Lung (tissue), 12 donors: ENCODE results near the gene KCNK13. TPM values are rescaled to one million over a fixed set of nuclear protein-coding genes. Genes with fewer than 3 reads are reported as not detected.

Experiments
- ATAC-seq: fragments of 200-7000 bp; cut with Tn5 transposase; one replicate; pipeline ENCODE4 v1.9.1; 2020; ENCODE audit warnings: moderate number of reproducible peaks; ENCODE audit not compliant: insufficient read depth, low FRiP score
- DNase-seq, 3 donors: peaks; one replicate each; pipeline ENCODE4 v3.0.0-alpha.2; 2013 to 2017
- H3K27ac ChIP-seq, 2 donors: one replicate each; pipeline ENCODE4 v1.5.1; 2013; ENCODE audit warnings: mild to moderate bottlenecking in 2 of 2, moderate library complexity in 2 of 2, control low read depth in 1 of 2, inconsistent platforms in 1 of 2, low read depth in 1 of 2, low read length in 1 of 2
- H3K27me3 ChIP-seq, 3 donors: one replicate each; pipeline ENCODE4 v1.5.1; 2013; ENCODE audit warnings: low read length in 2 of 3; ENCODE audit not compliant: control insufficient read depth in 3 of 3, insufficient read depth in 3 of 3
- H3K36me3 ChIP-seq, 4 donors: one replicate each; pipeline ENCODE4 v1.5.1; 2013; ENCODE audit warnings: low read length in 4 of 4, mild to moderate bottlenecking in 1 of 4, moderate library complexity in 1 of 4; ENCODE audit not compliant: control insufficient read depth in 4 of 4, insufficient read depth in 4 of 4
- H3K4me1 ChIP-seq, 5 donors: one replicate each; pipeline ENCODE4 v1.5.1; 2013; ENCODE audit warnings: low read length in 5 of 5, mild to moderate bottlenecking in 2 of 5, moderate library complexity in 1 of 5; ENCODE audit not compliant: control insufficient read depth in 5 of 5, insufficient read depth in 5 of 5
- H3K4me3 ChIP-seq: one replicate; pipeline ENCODE4 v1.5.1; 2013; ENCODE audit warnings: mild to moderate bottlenecking, control low read depth, moderate library complexity
- H3K9ac ChIP-seq, 2 donors: one replicate each; pipeline ENCODE4 v1.5.1; 2013; ENCODE audit warnings: low read length in 2 of 2, control low read depth in 1 of 2; ENCODE audit not compliant: insufficient read depth in 1 of 2
- H3K9me3 ChIP-seq, 4 donors: one replicate each; pipeline ENCODE4 v1.5.1; 2013; ENCODE audit warnings: low read length in 3 of 4, mild to moderate bottlenecking in 1 of 4, moderate library complexity in 1 of 4; ENCODE audit not compliant: control insufficient read depth in 4 of 4, insufficient read depth in 3 of 4
- WGBS, 2 donors: extraction: QIAGEN DNeasy Blood & Tissue Kit; methylation state at CpG; one replicate each; pipeline ENCODE4 v1.1.7; 2013; 5-methylcytosine and 5-hydroxymethylcytosine counted together
- polyA plus RNA-seq, 2 donors: library from polyadenylated mRNA; stranded (reverse); fragments of 200-250 nt; gene quantifications; one replicate each; pipeline ENCODE4 v1.2.1, GENCODE V29; 2013
- total RNA-seq, 2 donors: library from RNA; depleted of rRNA in 1 of 2; stranded (reverse); fragments of >200 nt in 1 of 2; gene quantifications; one replicate each; pipeline ENCODE4 v1.2.1, GENCODE V29; 2014 to 2021
- TF ChIP-seq, protein P1 (sequence below): IDR thresholded peaks from 2 replicates; pipeline ENCODE4 v1.5.1; 2012; ENCODE audit warnings: mild to moderate bottlenecking; ENCODE audit errors: control extremely low read depth, extremely low read depth
- donor health status: control.
- donor health status: control.
- donor health status: Bipolar disorder and iron deficiency.
- donor health status: healthy.
- donor health status: DM: yes; HTN: yes; CAD: no.

KCNK13 gene
- total and polyA plus RNA-seq, 4 donors: 0.34 to 1.4 (median 0.57) TPM

DNA sequence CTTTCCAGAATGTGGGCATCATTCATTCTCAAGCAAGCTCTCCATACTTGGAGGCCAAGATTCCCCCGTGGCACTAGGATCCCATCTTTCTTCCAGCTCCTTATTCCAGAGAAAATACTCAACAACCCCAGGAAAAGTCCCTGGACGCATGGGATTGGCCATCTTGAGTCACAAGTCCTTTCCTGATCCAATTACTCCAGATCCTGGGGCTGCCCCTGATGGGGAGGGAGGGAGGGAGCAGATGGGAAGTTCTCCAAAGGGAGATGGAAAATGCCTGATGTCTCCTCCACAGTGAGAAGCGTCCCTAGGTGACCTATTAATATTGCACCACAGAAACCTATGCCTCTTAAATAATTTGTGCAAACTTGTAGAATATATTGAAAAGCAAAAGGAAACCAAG is 12.4 kb upstream of the KCNK13 start:
- ATAC-seq (no peak), DNase-seq (no peak)
- TF ChIP-seq, protein P1, sequence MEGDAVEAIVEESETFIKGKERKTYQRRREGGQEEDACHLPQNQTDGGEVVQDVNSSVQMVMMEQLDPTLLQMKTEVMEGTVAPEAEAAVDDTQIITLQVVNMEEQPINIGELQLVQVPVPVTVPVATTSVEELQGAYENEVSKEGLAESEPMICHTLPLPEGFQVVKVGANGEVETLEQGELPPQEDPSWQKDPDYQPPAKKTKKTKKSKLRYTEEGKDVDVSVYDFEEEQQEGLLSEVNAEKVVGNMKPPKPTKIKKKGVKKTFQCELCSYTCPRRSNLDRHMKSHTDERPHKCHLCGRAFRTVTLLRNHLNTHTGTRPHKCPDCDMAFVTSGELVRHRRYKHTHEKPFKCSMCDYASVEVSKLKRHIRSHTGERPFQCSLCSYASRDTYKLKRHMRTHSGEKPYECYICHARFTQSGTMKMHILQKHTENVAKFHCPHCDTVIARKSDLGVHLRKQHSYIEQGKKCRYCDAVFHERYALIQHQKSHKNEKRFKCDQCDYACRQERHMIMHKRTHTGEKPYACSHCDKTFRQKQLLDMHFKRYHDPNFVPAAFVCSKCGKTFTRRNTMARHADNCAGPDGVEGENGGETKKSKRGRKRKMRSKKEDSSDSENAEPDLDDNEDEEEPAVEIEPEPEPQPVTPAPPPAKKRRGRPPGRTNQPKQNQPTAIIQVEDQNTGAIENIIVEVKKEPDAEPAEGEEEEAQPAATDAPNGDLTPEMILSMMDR: no peak
- H3K27ac ChIP-seq: no peak overlapping the region
- H3K9ac ChIP-seq: no peak overlapping the region
- H3K9me3 ChIP-seq: peaks cover 0 to 1% (median 0%) of the 10 kb centered on the region in 4 donors
- H3K36me3 ChIP-seq: no peaks in the 10 kb centered on the region
- peaks cover 0 to 27% (median 3%) of the 10 kb centered on the region in 3 donors for H3K27me3 ChIP-seq
- no peaks in the 10 kb centered on the region for H3K4me1 ChIP-seq
- WGBS, 2 donors: 77 to 90% methylated on average over 3 of the region's 3 CpGs
- H3K4me3 ChIP-seq: no peak overlapping the region

DNA sequence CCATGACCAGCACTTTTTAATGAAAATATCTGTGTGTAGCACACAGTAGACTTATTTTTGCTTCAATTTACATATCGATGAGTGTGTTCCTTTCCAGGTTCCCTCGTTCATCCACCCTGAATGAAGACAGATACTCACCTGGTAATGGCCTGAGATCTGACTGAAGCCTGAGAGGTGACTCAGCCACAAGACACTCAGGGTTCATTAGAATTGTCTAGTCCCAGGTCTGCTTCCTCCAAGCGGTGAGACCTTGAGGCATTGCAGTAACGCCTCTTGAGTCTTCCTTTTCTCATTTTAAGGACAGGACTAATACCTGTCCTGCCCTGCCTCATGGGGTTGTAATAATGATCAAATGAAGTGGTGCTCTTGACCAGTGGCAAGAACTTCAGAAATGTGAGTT is 11.5 kb upstream of the KCNK13 start:
- Histone ChIP-seq H3K27ac (no peak overlapping the region), H3K9me3 (peaks cover 0 to 1% (median 0%) of the 10 kb centered on the region in 4 donors), H3K4me3 (no peak overlapping the region), H3K9ac (no peak overlapping the region), H3K4me1 (no peaks in the 10 kb centered on the region), H3K36me3 (no peaks in the 10 kb centered on the region), H3K27me3 (peaks cover 0 to 35% (median 6%) of the 10 kb centered on the region in 3 donors)
- WGBS, 2 donors: 94 to 96% methylated on average over 4 of the region's 4 CpGs
- TF ChIP-seq, protein P1: no peak
- no peak for ATAC-seq
- no peak for DNase-seq

DNA sequence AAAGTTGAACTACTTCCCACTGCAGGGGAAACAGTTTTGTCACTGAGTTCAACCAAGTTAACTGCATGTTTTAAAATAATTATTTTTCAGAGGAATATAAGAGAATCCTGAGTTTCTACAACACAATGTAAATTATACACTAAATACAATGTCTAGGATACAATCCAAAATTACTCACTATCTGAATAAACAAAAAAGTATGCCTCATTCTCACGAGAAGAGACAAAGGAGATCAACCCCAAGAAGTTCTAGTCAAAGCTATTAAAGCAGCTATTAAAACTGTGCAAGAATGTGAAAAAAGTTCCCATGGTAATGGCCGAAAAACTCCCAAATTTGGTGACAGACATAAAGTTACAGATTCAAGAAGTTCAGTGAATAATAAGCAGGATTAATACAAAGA is 8.8 kb upstream of the KCNK13 start:
- no peak for ATAC-seq
- H3K27ac ChIP-seq: no peak overlapping the region
- TF ChIP-seq, protein P1: no peak
- no peaks in the 10 kb centered on the region for H3K9me3 ChIP-seq
- H3K4me3 ChIP-seq: no peak overlapping the region
- no peak for DNase-seq
- peaks cover 4 to 55% (median 15%) of the 10 kb centered on the region in 3 donors for H3K27me3 ChIP-seq
- 70 to 74% methylated on average over 2 of the region's 2 CpGs for WGBS, 2 donors
- no peak overlapping the region for H3K9ac ChIP-seq
- H3K36me3 ChIP-seq: no peaks in the 10 kb centered on the region
- H3K4me1 ChIP-seq: no peaks in the 10 kb centered on the region

DNA sequence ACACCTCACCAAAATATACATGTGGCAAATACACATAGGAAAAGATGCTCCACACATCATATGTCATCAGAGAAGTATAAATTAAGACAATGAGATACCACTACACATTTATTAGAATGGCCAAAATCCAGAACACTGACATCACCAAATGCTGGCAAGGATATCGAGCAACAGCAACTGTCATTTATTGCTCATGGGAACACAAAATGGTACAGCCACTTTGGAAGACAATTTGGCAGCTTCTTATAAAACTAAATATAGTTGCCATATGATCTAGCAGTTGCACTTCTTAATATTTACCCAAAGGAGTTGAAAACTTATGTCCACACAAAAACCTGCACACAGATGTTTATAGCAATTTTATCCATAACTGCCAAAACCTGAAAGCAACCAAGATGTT is 7.0 kb upstream of the KCNK13 start:
- DNase-seq: no peak
- 85 to 94% methylated on average over 1 of the region's 1 CpG for WGBS, 2 donors
- TF ChIP-seq, protein P1: no peak
- no peaks in the 10 kb centered on the region for H3K9me3 ChIP-seq
- no peaks in the 10 kb centered on the region for H3K4me1 ChIP-seq
- H3K27ac ChIP-seq: no peak overlapping the region
- H3K36me3 ChIP-seq: no peaks in the 10 kb centered on the region
- H3K9ac ChIP-seq: no peak overlapping the region
- H3K27me3 ChIP-seq: peaks cover 4 to 65% (median 32%) of the 10 kb centered on the region in 3 donors
- ATAC-seq: no peak
- H3K4me3 ChIP-seq: no peak overlapping the region
